ENCODE data around the gene SLC26A5.

SLC26A5 gene

GRCh38 chr7:103349805-103350204, 96.2 kb downstream of the SLC26A5 start:
- H3K27ac ChIP-seq, result peak overlapping the region; percentile 93; the same call in 1 of the 2 replicates
- TF ChIP-seq, protein P1, sequence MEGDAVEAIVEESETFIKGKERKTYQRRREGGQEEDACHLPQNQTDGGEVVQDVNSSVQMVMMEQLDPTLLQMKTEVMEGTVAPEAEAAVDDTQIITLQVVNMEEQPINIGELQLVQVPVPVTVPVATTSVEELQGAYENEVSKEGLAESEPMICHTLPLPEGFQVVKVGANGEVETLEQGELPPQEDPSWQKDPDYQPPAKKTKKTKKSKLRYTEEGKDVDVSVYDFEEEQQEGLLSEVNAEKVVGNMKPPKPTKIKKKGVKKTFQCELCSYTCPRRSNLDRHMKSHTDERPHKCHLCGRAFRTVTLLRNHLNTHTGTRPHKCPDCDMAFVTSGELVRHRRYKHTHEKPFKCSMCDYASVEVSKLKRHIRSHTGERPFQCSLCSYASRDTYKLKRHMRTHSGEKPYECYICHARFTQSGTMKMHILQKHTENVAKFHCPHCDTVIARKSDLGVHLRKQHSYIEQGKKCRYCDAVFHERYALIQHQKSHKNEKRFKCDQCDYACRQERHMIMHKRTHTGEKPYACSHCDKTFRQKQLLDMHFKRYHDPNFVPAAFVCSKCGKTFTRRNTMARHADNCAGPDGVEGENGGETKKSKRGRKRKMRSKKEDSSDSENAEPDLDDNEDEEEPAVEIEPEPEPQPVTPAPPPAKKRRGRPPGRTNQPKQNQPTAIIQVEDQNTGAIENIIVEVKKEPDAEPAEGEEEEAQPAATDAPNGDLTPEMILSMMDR (conservative IDR thresholded peaks at IDR 0.05), result no peak

GRCh38 chr7:103348959-103349358, 97.0 kb downstream of the SLC26A5 start:
- peak overlapping the region; percentile 93 for H3K27ac ChIP-seq
- TF ChIP-seq, protein P1 (conservative IDR thresholded peaks at IDR 0.05), result no peak

DNA sequence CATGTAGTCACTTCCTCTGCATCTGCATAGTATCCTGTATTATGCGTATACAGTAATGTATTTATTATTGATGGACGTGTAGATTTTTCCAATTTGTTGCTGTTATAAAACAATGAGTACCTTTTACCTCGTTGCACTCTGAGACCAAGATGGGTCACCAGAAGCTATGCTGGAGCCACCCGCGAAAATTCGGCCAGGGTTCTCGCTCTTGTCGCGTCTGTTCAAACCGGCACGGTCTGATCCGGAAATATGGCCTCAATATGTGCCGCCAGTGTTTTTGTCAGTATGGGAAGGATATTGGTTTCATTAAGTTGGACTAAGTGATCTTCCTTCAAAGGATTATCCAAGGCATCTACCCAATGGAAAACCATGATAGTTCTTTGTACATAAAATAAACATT, 97.6 kb downstream of the SLC26A5 start:
- TF ChIP-seq, protein P1 (conservative IDR thresholded peaks at IDR 0.05), result no peak
- peak overlapping the region; percentile 93 for H3K27ac ChIP-seq

GRCh38 chr7:103347507-103348267, 98.3 kb downstream of the SLC26A5 start, which contains the start of gene PSMC2:
Gene PSMC2, plus strand, starts transcription at chr7:103347643. Its CDS starts 69 bp downstream, at chr7:103347712.
- peak within 1 kb of the TSS; percentile 93 for H3K27ac ChIP-seq
- TF ChIP-seq, protein P1 (conservative IDR thresholded peaks at IDR 0.05), result no peak

- TF ChIP-seq, protein P1 (conservative IDR thresholded peaks at IDR 0.05), result no peak
- peak overlapping the region; percentile 93 for H3K27ac ChIP-seq
Measured at GRCh38 chr7:103346396-103346795, 99.6 kb downstream of the SLC26A5 start.

GRCh38 chr7:103344453-103345149, 101.4 kb downstream of the SLC26A5 start, which contains the start of gene DNAJC2:
Gene DNAJC2, minus strand, starts transcription at chr7:103344767. Its CDS starts 145 bp downstream, at chr7:103344622.
- TF ChIP-seq, protein P1 (conservative IDR thresholded peaks at IDR 0.05), result no peak
- peak within 1 kb of the TSS; percentile 93 for H3K27ac ChIP-seq

DNA sequence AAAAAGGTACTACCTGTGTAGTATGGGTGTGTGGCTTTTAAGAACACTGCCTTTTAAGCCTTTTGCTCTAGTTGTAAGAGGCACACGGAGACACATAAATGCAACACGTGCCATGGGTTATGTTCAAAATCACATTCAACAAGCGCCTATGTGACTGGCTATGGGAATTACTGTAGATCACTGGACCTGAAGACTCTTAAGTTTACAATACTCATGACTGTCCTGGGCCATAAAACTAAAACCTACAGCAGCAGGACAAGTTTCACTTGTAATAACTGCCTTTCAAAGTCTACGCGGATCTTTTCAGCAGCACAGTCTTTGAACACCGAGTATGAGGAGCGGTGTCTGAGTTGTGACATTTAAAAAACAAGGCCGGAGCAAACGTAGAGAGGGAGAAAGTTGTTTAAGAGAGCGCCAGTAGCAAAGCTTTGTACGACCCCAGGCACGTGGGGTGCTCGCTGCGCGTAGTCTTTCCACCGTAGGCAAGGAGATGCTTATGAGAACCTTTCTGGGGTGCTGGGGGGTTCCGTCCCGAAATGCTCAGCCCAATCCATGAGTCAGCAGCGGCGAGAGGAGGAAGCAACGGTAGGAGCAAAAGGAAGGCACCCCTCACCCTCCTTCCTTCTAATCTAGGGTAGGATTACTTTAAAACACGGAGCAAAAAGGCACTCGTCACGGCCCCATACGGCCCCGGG, 102.1 kb downstream of the SLC26A5 start:
- TF ChIP-seq, protein P1 (conservative IDR thresholded peaks at IDR 0.05), result no peak

More for the DNA sequence above, 102.1 kb downstream of the SLC26A5 start:
- H3K27ac ChIP-seq, result peak overlapping the region; percentile 93

All from VCaP (cell line).